Measurements from ENCODE around the gene RASGRF2. TPM values are rescaled to one million over a fixed set of nuclear protein-coding genes. Genes with fewer than 3 reads are reported as not detected.

Gene RASGRF2
- total RNA-seq, 4 donors from 2014 or later: 3.8 to 9.1 (median 5.3) TPM

- WGBS, 2 donors (ENCODE audit: low coverage in 1 of 2): 48 to 55% methylated on average over 2 to 4 of the region's 4 CpGs
- Histone ChIP-seq H3K36me3 (no peaks in the 10 kb centered on the region), H3K9me3 (no peaks in the 10 kb centered on the region), H3K4me3 (no peak overlapping the region), H3K27me3 (no peaks in the 10 kb centered on the region), H3K4me1 (peaks cover 0 to 14% (median 0%) of the 10 kb centered on the region in 3 donors), H3K27ac (no peak overlapping the region)
- ATAC-seq: no peak
- TF ChIP-seq CTCF (IDR thresholded peaks at IDR 0.05) (no peak), POLR2AphosphoS5 (IDR thresholded peaks at IDR 0.05) (no peak), POLR2A (IDR thresholded peaks at IDR 0.05) (no peak), EP300 (IDR thresholded peaks at IDR 0.05) (no peak)
Measured at GRCh38 chr5:81228084-81228483, 267.9 kb downstream of the RASGRF2 start.

DNA sequence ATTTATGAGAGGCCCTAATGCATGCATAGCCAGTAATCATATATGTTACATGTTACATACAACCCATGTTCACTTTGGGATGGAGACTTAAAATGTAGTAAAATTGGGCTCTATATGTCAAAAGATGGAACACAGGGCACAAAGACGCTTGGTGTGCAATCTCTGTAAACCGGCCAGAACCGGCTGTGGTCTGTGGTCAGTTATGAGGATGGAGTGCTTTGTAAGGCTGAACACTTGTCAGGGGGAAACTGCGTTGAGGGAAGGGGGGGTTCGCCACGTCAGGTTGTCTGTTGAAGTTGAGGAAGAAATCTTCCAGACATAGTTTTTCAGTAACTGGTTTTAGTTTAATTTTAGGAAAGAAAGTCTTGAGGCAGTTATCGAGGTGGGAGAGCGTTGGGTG, 270.3 kb downstream of the RASGRF2 start:
- WGBS, 2 donors (ENCODE audit: low coverage in 1 of 2): 79 to 80% methylated on average over 5 to 8 of the region's 8 CpGs
- Histone ChIP-seq H3K9me3 (no peaks in the 10 kb centered on the region), H3K4me3 (no peak overlapping the region), H3K4me1 (peaks cover 4 to 37% (median 8%) of the 10 kb centered on the region in 3 donors), H3K36me3 (no peaks in the 10 kb centered on the region), H3K27me3 (no peaks in the 10 kb centered on the region), H3K27ac (no peak overlapping the region)
- no peak for ATAC-seq
- TF ChIP-seq EP300 (IDR thresholded peaks at IDR 0.05) (no peak), CTCF (IDR thresholded peaks at IDR 0.05) (no peak), POLR2AphosphoS5 (IDR thresholded peaks at IDR 0.05) (no peak), POLR2A (IDR thresholded peaks at IDR 0.05) (no peak)

- no peaks in the 10 kb centered on the region for H3K27me3 ChIP-seq
- peak; percentile 63 for ATAC-seq
- H3K27ac ChIP-seq: peak overlapping the region; percentile 64 to 83 (median 82)
- H3K4me1 ChIP-seq: peaks cover 4 to 43% (median 10%) of the 10 kb centered on the region in 3 donors
- H3K36me3 ChIP-seq: no peaks in the 10 kb centered on the region
- no peaks in the 10 kb centered on the region for H3K9me3 ChIP-seq
- TF ChIP-seq POLR2AphosphoS5 (IDR thresholded peaks at IDR 0.05) (peak; percentile 52), POLR2A (IDR thresholded peaks at IDR 0.05) (no peak)
- H3K4me3 ChIP-seq: peak overlapping the region; percentile 29 to 48
- 4% methylated on average over 6 of the region's 12 CpGs; no CpG with 5 or more reads in 1 of the 2 donors for WGBS, 2 donors (ENCODE audit: low coverage in 1 of 2)
Measured at GRCh38 chr5:81232464-81233079, 272.4 kb downstream of the RASGRF2 start.

GRCh38 chr5:81233080-81233634, 273.0 kb downstream of the RASGRF2 start, which contains the start of gene CKMT2:
Gene CKMT2, plus strand, starts transcription at chr5:81233322. Its CDS starts 17,811 bp downstream, at chr5:81251133.
- Histone ChIP-seq H3K27ac (peak within 1 kb of the TSS; percentile 64 to 83 (median 82)), H3K4me1 (peaks cover 4 to 43% (median 10%) of the 10 kb centered on the region in 3 donors), H3K4me3 (peak within 1 kb of the TSS; percentile 29 to 48), H3K27me3 (no peaks in the 10 kb centered on the region), H3K9me3 (no peaks in the 10 kb centered on the region), H3K36me3 (no peaks in the 10 kb centered on the region)
- WGBS, 2 donors (ENCODE audit: low coverage in 1 of 2): 0% methylated on average over 4 to 10 of the region's 28 CpGs
- ATAC-seq: peak; percentile 85
- TF ChIP-seq POLR2AphosphoS5 (IDR thresholded peaks at IDR 0.05) (peak; percentile 65), POLR2A (IDR thresholded peaks at IDR 0.05) (peak; percentile 28 to 33), EP300 (IDR thresholded peaks at IDR 0.05) (no peak)

DNA sequence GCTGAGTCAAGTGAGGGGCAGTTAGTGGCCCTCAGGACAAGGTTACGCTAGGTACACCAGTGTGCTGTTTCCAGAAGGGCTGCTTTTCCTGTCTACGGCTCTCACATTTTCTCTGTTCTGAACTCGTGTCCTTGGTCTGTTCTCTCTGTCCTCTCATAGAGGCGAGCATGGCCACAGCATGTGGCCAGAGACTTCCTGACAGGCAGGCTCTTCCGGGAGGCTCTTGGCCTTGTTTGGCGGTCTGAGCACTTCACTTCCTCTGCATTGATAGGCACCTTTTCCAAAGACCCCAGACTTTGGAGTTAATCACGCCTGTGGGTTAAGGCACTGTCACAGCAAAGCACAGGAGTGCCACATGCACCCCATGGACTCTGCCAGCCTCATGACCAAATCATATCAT, 274.1 kb downstream of the RASGRF2 start:
- H3K36me3 ChIP-seq: no peaks in the 10 kb centered on the region
- no peak for ATAC-seq
- WGBS, 2 donors (ENCODE audit: low coverage in 1 of 2): 83% methylated on average over 5 of the region's 7 CpGs; no CpG with 5 or more reads in 1 of the 2 donors
- H3K4me3 ChIP-seq: no peak overlapping the region
- peaks cover 4 to 43% (median 10%) of the 10 kb centered on the region in 3 donors for H3K4me1 ChIP-seq
- no peaks in the 10 kb centered on the region for H3K27me3 ChIP-seq
- no peaks in the 10 kb centered on the region for H3K9me3 ChIP-seq
- no peak for TF ChIP-seq POLR2AphosphoS5 (IDR thresholded peaks at IDR 0.05)
- no peak for TF ChIP-seq CTCF (IDR thresholded peaks at IDR 0.05)
- TF ChIP-seq EP300 (IDR thresholded peaks at IDR 0.05): no peak
- TF ChIP-seq POLR2A (IDR thresholded peaks at IDR 0.05): no peak
- H3K27ac ChIP-seq: peak overlapping the region in 3 of 4 donors; percentile 50 to 81 (median 61)
